ENCODE measurements around the gene L3MBTL3. TPM values are rescaled to one million over a fixed set of nuclear protein-coding genes. Genes with fewer than 3 reads are reported as not detected.

The L3MBTL3 gene
- total RNA-seq, 4 donors from 2014 or later = 3.1 to 6.7 (median 3.6) TPM

DNA sequence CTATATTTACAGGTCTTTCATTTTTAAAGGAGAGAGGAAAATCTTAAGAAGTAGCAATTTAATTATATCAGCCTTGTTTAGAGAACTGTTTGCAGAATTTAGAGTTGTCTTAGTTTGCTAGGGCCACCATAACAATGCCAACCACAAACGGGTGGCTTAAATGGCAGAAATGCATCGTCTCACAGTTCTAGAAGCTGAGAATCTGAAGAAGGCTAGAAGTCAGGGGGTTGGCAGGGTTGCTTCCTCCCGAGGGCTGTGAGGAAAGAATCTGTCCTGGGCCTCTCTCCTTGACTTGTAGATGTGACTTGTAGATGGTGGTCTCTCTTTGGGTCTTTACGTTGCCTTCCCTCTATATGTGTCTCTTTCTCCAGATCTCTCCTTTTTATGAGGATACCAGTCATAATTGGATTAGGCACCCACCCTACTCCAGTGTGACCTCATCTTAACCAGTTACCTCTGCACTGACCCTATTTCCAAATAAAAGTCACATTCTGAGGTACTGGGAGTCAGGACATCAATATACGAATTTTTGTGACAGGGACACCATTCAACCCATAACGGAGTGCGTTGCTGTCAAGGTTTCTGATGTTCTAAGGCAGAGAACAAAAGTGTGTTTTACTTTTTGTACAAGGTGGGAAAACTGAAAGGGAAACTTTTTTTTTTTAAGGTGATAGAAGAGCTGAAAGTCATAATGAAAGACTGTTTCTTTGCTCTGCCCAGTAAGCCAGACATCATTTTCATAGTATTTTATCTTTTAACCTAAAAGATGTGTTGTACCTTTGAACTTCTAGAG, 119.9 kb downstream of the L3MBTL3 start:
- WGBS = 78% methylated on average over 7 of the region's 7 CpGs
- intact Hi-C loops (cut with DNase I) = no loop called here
- H3K4me1 ChIP-seq = no peaks in the 10 kb centered on the region
- H3K36me3 ChIP-seq = peaks cover 0 to 14% (median 0%) of the 10 kb centered on the region in 4 donors
- no peak overlapping the region for H3K27ac ChIP-seq (replicated peaks in 1 of 4)
- H3K9me3 ChIP-seq = no peaks in the 10 kb centered on the region
- TF ChIP-seq, protein P1, sequence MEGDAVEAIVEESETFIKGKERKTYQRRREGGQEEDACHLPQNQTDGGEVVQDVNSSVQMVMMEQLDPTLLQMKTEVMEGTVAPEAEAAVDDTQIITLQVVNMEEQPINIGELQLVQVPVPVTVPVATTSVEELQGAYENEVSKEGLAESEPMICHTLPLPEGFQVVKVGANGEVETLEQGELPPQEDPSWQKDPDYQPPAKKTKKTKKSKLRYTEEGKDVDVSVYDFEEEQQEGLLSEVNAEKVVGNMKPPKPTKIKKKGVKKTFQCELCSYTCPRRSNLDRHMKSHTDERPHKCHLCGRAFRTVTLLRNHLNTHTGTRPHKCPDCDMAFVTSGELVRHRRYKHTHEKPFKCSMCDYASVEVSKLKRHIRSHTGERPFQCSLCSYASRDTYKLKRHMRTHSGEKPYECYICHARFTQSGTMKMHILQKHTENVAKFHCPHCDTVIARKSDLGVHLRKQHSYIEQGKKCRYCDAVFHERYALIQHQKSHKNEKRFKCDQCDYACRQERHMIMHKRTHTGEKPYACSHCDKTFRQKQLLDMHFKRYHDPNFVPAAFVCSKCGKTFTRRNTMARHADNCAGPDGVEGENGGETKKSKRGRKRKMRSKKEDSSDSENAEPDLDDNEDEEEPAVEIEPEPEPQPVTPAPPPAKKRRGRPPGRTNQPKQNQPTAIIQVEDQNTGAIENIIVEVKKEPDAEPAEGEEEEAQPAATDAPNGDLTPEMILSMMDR (IDR thresholded peaks at IDR 0.05) = no peak
- TF ChIP-seq EP300 (IDR thresholded peaks at IDR 0.05) = no peak
- TF ChIP-seq POLR2AphosphoS5 (IDR thresholded peaks at IDR 0.05) = no peak
- TF ChIP-seq POLR2A (IDR thresholded peaks at IDR 0.05; ENCODE audit: low read depth) = no peak
- H3K4me3 ChIP-seq = no peak overlapping the region
- no peak for DNase-seq (ENCODE audit: extremely low spot score)
- H3K27me3 ChIP-seq = no peaks in the 10 kb centered on the region

DNA sequence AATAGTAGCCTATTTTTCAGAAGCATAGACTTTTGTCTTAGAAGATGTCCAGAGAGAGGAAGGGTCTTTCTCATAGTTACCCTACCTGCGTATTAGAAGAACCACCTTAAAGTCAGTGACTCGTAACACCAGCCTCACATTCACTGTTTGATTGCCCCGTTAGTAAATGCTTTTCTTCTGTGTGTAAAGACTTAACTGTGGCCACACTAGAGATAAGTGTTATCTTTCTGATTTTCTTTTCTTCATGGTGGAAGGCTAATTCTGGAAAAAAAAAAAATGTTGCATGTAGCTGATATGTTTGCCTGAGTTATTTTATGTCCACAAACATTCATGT, 120.5 kb downstream of the L3MBTL3 start:
- H3K36me3 ChIP-seq = peaks cover 0 to 14% (median 0%) of the 10 kb centered on the region in 4 donors
- intact Hi-C loops (cut with DNase I) = no loop called here
- no peaks in the 10 kb centered on the region for H3K27me3 ChIP-seq
- no peak for DNase-seq (ENCODE audit: extremely low spot score)
- WGBS = 94% methylated on average over 3 of the region's 3 CpGs
- no peaks in the 10 kb centered on the region for H3K9me3 ChIP-seq
- TF ChIP-seq EP300 (IDR thresholded peaks at IDR 0.05) (no peak), POLR2A (IDR thresholded peaks at IDR 0.05; ENCODE audit: low read depth) (no peak), POLR2AphosphoS5 (IDR thresholded peaks at IDR 0.05) (no peak)
- TF ChIP-seq, protein P1 (IDR thresholded peaks at IDR 0.05) = no peak
- H3K27ac ChIP-seq (replicated peaks in 1 of 4) = no peak overlapping the region
- no peak overlapping the region for H3K4me3 ChIP-seq
- H3K4me1 ChIP-seq = no peaks in the 10 kb centered on the region

DNA sequence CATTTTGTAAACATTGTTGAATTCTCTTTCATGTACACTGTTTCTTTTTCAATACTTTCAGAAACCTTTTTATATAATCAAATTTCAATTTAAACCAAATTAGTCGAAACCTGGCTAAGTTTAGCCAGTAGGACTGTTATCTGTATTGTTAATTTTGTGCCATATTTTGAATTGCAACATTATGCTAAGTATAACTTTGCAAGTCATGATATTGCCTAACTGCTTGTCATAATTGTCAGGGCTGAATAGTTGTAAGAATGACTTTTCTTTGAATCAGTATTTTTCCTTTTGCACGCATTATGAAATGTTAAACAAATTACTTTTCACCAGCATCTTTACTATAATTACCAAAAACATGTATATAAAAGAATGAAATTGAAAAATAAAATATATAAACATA, 121.7 kb downstream of the L3MBTL3 start:
- TF ChIP-seq, protein P1 (IDR thresholded peaks at IDR 0.05) = no peak
- no peak for TF ChIP-seq POLR2A (IDR thresholded peaks at IDR 0.05; ENCODE audit: low read depth)
- TF ChIP-seq EP300 (IDR thresholded peaks at IDR 0.05) = no peak
- no peak for TF ChIP-seq POLR2AphosphoS5 (IDR thresholded peaks at IDR 0.05)
- 88% methylated on average over 2 of the region's 2 CpGs for WGBS
- Histone ChIP-seq H3K4me1 (no peaks in the 10 kb centered on the region), H3K27ac (replicated peaks in 1 of 4) (no peak overlapping the region), H3K36me3 (peaks cover 0 to 14% (median 0%) of the 10 kb centered on the region in 4 donors), H3K27me3 (no peaks in the 10 kb centered on the region), H3K9me3 (no peaks in the 10 kb centered on the region), H3K4me3 (no peak overlapping the region)
- intact Hi-C loops (cut with DNase I) = no loop called here
- no peak for DNase-seq (ENCODE audit: extremely low spot score)

DNA sequence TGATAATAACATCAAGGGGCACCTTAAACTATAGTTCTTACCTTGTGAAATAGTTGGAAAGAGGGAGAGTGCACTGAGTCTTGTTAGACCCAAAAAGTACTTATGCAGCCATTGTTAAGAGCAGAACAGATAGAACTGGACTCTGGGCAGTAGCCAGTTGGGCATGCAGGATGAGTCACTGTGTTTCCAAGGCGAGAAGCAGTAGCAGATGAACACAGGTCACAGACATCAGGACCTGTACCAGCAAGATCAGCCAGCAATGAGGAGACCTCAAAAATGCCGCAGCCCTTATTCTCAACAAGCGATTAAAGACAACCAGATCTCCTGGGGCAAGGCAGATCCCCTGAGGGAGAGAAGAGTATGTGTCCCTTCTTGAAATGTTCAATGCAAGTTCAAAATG, 125.3 kb downstream of the L3MBTL3 start:
- no peak overlapping the region for H3K4me3 ChIP-seq
- H3K27me3 ChIP-seq = no peaks in the 10 kb centered on the region
- TF ChIP-seq, protein P1 (IDR thresholded peaks at IDR 0.05) = no peak
- TF ChIP-seq POLR2AphosphoS5 (IDR thresholded peaks at IDR 0.05) = no peak
- no peak for TF ChIP-seq EP300 (IDR thresholded peaks at IDR 0.05)
- no peak for TF ChIP-seq POLR2A (IDR thresholded peaks at IDR 0.05; ENCODE audit: low read depth)
- intact Hi-C loops (cut with DNase I) = no loop called here
- no peak for DNase-seq (ENCODE audit: extremely low spot score)
- WGBS = 98% methylated on average over 3 of the region's 3 CpGs
- H3K27ac ChIP-seq (replicated peaks in 1 of 4) = no peak overlapping the region
- no peaks in the 10 kb centered on the region for H3K9me3 ChIP-seq
- no peaks in the 10 kb centered on the region for H3K36me3 ChIP-seq
- no peaks in the 10 kb centered on the region for H3K4me1 ChIP-seq

DNA sequence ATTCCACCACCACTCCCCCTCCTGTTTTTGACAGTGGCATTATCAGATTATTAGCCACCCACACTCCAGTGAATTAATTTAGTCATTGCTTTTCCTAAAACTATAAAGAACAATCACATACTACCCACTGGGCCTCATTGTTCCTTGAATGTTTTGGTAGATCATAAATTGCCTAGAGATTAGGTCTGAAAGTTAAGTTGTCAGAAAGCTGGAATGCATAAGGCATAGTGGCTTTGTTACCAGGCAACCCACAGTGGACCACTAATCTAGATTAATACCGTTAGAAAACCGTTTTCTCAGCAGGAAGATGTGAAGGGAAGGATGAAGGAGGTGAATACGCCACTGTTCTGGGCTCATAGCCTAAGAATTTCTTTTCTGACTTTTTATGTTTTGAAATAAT, 128.7 kb downstream of the L3MBTL3 start:
- intact Hi-C loops (cut with DNase I) = no loop called here
- Histone ChIP-seq H3K27me3 (no peaks in the 10 kb centered on the region), H3K27ac (replicated peaks in 1 of 4) (no peak overlapping the region), H3K9me3 (no peaks in the 10 kb centered on the region), H3K4me1 (no peaks in the 10 kb centered on the region), H3K4me3 (no peak overlapping the region), H3K36me3 (no peaks in the 10 kb centered on the region)
- WGBS = 91% methylated on average over 3 of the region's 3 CpGs
- no peak for DNase-seq (ENCODE audit: extremely low spot score)
- TF ChIP-seq, protein P1 (IDR thresholded peaks at IDR 0.05) = no peak
- TF ChIP-seq POLR2AphosphoS5 (IDR thresholded peaks at IDR 0.05) (no peak), EP300 (IDR thresholded peaks at IDR 0.05) (no peak), POLR2A (IDR thresholded peaks at IDR 0.05; ENCODE audit: low read depth) (no peak)

Measured in esophagus muscularis mucosa (tissue), 4 donors.